Activated CD8-positive, alpha-beta memory T cell treated with anti-CD3 and anti-CD28 coated beads for 4 hours (primary cell): ENCODE results near the gene WDFY4.
"Not testable (repeated sequence)": the region's sequence is repeated elsewhere in the genome, so short reads cannot be mapped to it uniquely, and the experiment has no call there.

Experiments
- DNase-seq, 2 donors: peaks; one replicate each; pipeline ENCODE4 v3.0.0-alpha.2; 2020; ENCODE audit warnings: low read depth in 2 of 2

WDFY4 gene

DNA sequence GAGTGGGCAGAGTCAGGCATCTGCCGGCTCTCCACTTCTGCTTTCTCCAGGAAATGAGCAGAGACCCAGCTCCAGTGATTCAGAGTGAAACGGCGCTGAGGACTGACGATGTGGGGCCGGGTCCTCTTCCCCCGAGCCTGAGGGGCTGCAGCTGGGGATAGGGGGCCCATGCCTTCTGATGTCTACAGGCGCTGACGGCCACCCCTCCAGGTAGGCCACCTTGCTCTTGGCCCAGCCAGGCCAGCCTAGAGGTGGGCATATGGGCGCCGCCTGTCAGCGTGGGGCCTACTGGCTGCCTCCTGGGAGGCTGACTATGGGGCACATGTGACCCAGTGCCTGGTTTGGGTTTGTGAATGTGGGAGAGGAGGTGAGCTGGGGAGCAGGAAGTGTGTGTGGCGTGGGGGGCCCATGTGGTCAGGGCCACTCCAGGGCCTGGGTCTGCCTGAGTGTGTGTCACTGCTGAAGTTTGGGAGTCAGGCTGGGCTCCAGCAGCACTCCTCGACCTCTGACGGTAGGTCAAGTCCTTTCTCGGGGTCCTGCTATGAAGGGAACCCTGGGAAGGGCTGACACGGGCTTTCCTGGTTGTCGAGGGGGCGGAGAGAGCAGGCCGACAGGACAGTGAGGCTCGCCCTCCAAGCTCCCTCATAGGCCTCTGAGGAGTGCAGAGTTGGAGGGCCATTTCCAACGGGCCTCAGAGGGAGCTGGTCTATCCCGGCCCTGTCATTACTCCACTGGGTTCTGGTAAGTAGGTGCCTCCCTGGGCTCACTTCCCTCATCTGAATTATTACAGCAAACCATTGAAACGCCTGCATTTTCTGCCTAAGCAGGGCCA lies at the start of gene WDFY4:
TSS of gene WDFY4 (plus strand) at position 82 of the 832 bp plus-strand sequence. CDS start 24,860 bp downstream, outside the sequence.
- no peak for DNase-seq

DNA sequence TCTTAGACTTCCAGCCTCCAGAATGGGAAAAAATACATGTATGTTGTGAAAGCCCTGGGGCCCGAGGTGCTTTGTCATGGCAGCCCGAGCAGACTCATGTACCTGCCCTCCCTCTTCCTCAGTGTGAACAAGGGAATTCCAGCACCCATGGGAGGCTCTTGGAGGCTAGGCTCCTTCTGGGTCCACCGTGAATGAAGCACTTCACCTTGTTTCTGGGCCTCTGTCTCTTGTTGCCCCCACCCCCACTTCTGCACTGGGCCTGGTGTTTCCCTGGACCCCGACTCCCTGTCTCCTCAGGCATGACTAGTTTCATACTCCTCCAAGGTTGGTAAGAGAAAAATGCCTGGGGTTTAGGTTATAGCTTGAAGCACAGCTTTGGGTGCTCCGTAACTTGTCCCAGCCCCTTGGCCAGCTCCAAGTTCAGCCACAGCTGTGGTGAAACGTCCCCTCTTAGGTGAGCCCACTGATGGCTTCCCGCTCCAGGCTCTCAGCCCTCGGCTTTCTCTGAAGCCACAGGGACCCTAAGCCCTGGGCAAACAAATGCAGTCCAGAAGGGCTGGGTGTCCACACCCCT lies 49.6 kb upstream of the WDFY4 start:
- no peak for DNase-seq

DNA sequence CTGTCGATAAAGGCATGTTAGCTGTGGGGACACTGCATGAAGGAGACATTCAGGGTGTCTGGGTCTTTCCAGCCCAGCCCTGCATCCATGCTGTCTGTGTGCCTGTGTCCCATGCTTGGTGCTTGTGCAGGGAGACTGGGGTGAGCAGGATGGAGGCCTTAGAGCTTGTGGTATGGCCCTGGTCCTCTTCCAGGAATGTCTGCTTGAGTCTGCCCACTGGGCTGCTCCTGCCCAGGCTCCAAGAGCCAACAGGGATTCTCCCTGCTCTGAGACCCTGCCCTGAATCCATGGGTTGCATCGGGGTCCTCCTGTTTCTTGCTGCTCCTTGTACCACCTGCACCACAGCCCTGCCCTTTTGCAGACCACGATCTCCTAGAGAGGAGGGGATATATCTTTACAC lies 48.4 kb upstream of the WDFY4 start:
- no peak for DNase-seq

DNA sequence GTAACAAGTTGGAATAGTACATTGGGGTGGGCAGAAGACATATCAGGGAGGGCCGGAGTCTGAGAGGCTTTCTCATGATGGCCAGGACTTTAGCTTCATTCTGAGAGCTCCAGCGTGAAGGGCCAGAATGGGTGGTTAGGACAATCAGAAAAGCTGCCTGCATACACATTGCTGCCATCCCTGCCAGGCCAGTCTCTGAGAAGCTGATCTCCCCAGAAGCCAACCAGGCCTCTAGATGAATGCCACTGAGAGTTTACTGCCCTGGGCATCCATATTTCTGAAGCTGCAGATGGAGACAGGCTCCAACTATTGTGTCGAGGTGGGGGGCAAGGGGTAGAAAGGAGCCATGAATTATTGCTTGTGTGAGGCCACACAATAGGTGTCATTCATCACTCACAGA lies 47.8 kb upstream of the WDFY4 start:
- no peak for DNase-seq

DNA sequence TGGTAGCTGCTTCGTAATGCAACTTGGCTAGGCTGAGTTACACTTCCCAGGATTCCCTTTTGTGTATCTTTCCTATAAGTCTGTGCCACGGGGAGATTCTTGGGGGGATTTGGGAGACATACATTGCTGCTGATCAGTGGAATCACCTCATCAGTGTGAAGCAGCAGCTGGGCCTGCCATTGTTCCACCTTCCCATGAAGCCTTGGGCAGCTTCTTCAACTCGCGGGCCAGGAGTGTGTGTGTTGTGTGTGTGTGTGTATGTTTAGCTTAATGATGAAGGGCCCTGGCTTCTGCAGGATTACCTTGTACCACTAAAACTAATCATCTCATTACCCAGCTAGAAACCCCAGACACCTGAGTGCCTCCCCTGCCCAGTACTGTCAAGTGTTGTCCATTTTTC lies 46.5 kb upstream of the WDFY4 start:
- DNase-seq: no peak

DNA sequence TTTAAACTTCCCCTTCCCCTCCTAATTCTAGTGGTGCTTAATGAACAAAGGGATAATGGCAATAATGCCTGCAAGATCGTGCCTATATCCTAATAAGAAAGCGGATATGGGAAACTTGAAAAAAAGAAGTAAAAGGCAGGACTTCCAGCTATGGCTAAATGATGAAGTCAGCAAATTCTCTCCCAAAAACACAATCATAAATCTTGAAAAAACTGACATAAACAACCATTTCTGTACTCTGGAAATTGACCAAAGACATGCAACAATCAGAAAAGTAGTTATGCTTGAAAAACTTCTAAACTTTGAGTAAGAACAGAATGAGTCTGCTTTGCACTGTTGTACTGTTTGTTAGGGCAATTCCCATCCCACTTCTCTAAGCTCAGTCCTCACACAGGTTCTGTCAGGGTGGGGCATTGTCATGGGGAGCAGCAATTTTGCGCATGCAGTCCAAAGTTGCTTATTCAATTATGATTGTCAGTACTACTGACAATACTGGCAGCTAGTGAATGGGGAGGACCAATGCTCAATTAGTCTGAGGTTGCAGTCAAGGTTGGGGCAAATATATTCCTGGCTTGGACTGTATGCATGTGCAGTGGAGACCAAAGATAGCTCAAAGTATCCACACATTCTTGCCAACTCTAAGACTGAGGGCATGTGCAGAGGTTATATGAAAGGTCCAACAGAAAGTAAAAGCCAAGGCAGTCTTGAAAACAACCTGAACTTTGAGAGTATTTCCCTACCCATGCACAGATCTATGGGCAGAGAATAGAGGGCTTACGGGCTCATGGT lies 45.7 kb upstream of the WDFY4 start:
- no peak for DNase-seq

- no peak for DNase-seq
Observed at GRCh38 chr10:48639632-48640031, 45.0 kb upstream of the WDFY4 start.

DNA sequence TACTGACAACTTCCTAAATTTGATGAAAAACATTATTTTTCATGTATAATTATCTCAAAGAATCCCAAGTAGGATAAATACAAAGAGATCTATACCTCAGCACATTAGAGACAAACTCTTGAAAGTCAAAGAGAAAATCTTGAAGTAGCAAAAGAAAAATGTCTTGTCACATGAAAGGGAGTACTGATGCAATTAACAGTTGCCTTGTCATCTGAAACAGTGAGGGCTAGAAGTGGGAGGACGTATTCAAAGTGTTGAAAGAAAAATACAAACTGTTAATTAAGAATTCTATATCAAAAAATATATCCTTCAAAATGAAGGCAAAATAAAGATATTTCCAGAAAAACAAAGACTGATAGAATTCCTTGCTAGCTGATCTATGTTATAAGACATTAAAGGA lies 44.3 kb upstream of the WDFY4 start:
- no peak for DNase-seq

DNA sequence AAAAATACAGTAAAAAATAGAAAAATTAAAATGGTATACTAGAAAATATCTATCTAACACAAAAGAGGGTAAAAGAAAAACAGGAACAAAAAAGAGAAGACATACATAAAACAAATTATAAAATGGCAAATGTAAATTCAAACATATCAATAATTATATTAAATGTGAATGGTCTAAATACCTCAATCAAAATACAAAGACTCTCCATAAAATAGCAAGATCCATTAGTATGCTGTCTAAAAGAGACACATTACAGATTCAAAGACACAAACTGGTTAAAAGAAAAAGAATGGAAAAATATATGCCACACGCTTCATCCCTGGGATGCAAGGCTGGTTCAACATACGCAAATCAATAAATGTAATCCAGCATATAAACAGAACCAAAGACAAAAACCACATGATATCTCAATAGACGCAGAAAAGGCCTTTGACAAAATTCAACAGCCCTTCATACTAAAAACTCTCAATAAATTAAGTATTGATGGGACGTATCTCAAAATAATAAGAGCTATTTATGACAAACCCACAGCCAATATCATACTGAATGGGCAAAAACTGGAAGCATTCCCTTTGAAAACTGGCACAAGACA lies 43.5 kb upstream of the WDFY4 start:
- DNase-seq: not testable (repeated sequence)

DNA sequence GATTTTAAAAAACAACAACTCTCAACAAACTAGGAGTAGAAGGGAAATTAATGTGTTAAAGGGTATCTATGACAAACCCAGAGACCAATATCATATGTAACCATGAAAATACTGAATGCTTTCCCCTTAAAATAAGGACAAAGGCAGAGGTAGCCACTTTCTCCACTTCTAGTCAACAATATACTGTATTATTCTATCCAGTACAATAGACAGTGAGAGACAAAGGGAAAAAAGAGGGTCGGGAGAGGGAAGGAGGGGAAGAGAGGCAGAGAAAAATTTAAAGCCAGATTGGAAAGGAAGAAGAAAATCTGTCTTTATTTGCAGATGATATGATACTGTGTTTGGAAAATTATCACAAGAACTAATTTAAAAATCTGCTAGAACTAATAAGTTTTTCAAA lies 39.1 kb upstream of the WDFY4 start:
- no peak for DNase-seq

- not testable (repeated sequence) for DNase-seq
Observed at GRCh38 chr10:48647073-48647472, 37.6 kb upstream of the WDFY4 start.

GRCh38 chr10:48648172-48648942 lies 36.3 kb upstream of the WDFY4 start:
- no peak for DNase-seq

- no peak for DNase-seq
Observed at GRCh38 chr10:48649349-48649944, 35.2 kb upstream of the WDFY4 start.

DNA sequence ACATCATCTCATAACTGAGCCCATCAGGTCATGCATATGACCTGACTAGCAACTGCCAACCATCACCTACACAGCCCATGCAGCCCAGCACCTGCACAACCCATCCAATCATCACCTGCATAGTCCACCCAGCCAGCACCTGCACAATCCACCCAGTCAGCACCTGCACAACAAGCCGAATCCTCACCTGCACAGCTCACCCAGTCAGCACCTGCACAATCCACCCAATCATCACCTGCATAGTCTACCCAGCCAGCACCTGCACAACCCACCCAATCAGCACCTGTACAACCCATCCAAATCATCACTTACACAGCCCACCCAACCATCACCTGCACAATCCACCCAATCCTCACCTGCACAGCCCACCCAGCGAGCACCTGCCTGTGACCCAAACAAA lies 33.4 kb upstream of the WDFY4 start:
- no peak for DNase-seq

DNA sequence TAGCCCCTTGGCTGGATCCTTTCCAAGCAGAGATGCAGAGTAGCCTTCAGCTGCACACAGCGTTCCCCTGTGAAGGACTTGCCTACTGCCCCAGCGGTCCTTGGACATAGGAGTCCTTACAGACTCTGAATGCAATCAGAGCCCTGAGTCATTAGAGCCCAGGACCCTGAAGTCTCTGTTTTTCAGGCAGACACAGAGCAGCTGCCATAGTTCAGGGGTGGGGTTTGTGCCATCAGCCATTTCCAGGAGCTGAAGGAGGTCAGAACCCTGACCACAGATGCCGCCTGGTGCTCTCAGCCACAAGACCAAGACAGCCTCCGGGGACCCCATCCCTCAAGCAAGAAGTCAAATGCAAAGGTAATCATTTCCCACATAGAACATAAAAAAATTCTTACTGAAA lies 32.8 kb upstream of the WDFY4 start:
- DNase-seq: no peak

DNA sequence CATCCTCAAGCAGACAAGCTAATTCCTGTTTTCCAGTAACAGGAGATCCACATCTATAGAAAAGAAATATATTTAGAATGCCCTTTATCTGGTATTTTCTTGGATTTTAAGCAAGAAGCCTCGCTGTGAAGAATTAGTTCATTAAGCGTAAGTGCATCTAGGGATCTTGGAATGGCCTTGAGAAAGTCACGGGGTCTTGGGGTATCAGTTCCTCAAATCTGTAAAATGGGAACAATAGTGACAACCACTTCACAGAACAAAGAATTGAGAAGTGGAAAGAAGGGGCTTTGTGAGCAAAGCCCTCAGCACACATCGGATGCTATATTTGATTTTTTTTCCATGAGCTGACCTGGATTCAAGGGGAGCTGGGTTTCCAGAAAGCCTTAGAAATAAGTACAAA lies 32.3 kb upstream of the WDFY4 start:
- DNase-seq: no peak

- DNase-seq: no peak
Observed at GRCh38 chr10:48653347-48653746, 31.3 kb upstream of the WDFY4 start.

DNA sequence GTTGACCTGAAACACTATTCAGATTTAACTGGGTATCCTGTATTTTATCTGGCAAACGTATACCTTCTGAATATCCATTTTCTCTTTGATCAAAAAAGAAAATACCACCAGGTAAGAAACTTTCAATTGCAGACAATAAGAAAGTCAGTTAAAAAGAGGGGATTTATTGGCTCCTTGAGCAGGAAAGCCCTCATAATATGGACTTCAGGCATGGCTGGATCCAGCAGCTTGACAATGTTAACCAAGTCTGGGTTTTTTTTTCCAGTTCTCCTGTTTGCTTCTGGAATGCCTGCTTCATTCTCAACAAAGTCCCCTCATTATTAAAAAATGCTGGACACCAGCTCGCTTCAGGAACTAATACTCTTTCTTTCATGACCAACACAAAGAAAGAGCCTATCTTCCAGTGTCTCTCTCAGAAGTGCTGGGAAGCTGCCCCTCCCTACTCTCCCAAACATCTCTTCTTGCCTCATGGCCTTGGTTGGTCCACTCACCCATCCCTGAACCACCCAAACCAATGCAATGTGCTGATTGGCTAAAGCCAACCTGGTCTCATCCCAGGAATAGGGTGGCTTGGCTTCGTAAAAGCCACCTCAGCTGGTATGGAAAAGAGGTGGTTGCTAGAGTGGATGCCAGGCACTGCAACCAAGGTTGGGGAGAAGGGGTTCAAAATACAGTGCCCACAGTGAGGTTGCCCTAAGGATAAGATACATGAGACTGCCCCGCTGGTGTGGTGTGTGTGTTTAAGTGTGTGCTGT lies 30.6 kb upstream of the WDFY4 start:
- DNase-seq: no peak

DNA sequence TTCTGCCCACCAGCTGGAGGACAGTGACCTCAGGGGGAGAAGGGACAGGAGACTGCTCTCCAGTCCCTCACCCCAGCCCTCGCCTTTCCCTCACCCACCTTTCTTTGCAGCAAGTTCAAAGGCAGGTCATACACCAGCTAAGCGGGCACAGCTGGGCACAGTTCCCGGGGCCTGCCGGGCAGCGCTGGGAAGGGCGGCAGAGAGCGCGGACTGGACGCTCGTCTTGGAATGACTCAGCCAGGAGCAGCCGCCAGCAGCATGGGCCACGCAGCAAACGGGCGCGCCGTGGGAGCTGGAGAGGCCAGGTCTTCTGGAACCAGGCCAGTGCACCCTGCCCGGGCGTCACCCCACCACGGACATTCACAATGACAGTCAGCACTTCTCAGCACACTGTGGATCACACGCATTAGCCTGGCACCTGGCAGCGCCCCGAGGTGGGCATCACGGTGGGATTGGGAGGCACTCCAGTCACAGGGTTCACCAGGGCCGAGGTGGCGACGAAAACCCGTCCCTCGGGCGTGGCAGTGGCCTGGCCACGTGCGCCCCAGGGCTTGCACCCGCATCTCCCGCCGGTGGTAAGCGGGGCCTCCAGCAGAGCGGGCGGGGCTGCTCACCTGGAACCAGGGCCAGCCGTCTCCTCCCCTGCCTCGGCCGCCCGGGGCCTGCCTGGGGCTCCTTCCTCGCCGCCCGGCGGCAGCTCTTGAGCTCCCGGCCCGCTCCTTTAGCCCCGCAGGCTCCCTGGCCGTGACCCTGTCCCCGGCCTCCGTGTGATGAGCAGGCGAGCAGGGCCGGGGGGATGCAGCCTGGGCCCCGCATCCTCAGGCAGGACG lies 29.0 kb upstream of the WDFY4 start:
- no peak for DNase-seq
